ENCODE measurements around the gene NUP210L. TPM values are rescaled to one million over a fixed set of nuclear protein-coding genes. Genes with fewer than 3 reads are reported as not detected.

The NUP210L gene
- total and polyA plus RNA-seq, 9 of the 15 experiments (the other 6 are each of a cell fraction or from before 2014, with no cell fraction given): 0.01 to 0.04 TPM; not detected in 7

GRCh38 chr1:153963030-153963849 is 191.6 kb downstream of the NUP210L start, which contains the start of gene SLC39A1 (continued):
- TF ChIP-seq AFF4 (CRISPR knock-in tag; IDR thresholded peaks at IDR 0.05) (no peak), ZNF318 (IDR thresholded peaks at IDR 0.05; ENCODE audit: borderline replicate concordance in 1 of 2, low read depth in 1 of 2) (no peak), TCF3 (CRISPR knock-in tag; IDR thresholded peaks at IDR 0.05) (no peak), SRSF1 (IDR thresholded peaks at IDR 0.05; ENCODE audit: low read depth, low read length) (no peak), KAT7 (CRISPR knock-in tag; IDR thresholded peaks at IDR 0.05; ENCODE audit: borderline replicate concordance) (no peak), TEAD1 (CRISPR knock-in tag; IDR thresholded peaks at IDR 0.05) (peak in 1 of 2 experiments; percentile 66; a peak in 1 of 4 replicates), ZC3H4 (CRISPR knock-in tag; IDR thresholded peaks at IDR 0.05; ENCODE audit: borderline replicate concordance) (no peak), SPI1 (IDR thresholded peaks at IDR 0.05; ENCODE audit: borderline replicate concordance, low read depth, low read length) (no peak), SMARCC2 (IDR thresholded peaks at IDR 0.05; ENCODE audit: low read depth) (no peak), FOXJ2 (tag; IDR thresholded peaks at IDR 0.05) (no peak), ESRRB (CRISPR knock-in tag; IDR thresholded peaks at IDR 0.05; ENCODE audit: borderline replicate concordance) (no peak), ATF1 (CRISPR knock-in tag; IDR thresholded peaks at IDR 0.05) (peak; percentile 63; the same call in 1 of the 2 replicates), ATF1 (tag; IDR thresholded peaks at IDR 0.05) (peak; percentile 79), ETV1 (tag; conservative IDR thresholded peaks at IDR 0.05; ENCODE audit: low read depth) (0 out of 2 replicates have a peak, but pooled peaks have one; percentile 21), MTF1 (CRISPR knock-in tag; IDR thresholded peaks at IDR 0.05; ENCODE audit: borderline replicate concordance) (no peak), ZSCAN32 (CRISPR knock-in tag; IDR thresholded peaks at IDR 0.05) (no peak)

All from K562 (cell line).